HG02970 (cell line): ENCODE measurements around the gene EXTL2.
"Not testable (repeated sequence)": the region's sequence is repeated elsewhere in the genome, so short reads cannot be mapped to it uniquely, and the experiment has no call there.

Source experiments
- ATAC-seq: cut with Tn5 transposase; IDR thresholded peaks from one replicate; pipeline ENCODE4 v1.9.1; 2021; ENCODE audit warnings: mild to moderate bottlenecking, moderate library complexity, moderate number of reproducible peaks; ENCODE audit not compliant: unreplicated experiment, low FRiP score

The EXTL2 gene, protein sequence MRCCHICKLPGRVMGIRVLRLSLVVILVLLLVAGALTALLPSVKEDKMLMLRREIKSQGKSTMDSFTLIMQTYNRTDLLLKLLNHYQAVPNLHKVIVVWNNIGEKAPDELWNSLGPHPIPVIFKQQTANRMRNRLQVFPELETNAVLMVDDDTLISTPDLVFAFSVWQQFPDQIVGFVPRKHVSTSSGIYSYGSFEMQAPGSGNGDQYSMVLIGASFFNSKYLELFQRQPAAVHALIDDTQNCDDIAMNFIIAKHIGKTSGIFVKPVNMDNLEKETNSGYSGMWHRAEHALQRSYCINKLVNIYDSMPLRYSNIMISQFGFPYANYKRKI

DNA sequence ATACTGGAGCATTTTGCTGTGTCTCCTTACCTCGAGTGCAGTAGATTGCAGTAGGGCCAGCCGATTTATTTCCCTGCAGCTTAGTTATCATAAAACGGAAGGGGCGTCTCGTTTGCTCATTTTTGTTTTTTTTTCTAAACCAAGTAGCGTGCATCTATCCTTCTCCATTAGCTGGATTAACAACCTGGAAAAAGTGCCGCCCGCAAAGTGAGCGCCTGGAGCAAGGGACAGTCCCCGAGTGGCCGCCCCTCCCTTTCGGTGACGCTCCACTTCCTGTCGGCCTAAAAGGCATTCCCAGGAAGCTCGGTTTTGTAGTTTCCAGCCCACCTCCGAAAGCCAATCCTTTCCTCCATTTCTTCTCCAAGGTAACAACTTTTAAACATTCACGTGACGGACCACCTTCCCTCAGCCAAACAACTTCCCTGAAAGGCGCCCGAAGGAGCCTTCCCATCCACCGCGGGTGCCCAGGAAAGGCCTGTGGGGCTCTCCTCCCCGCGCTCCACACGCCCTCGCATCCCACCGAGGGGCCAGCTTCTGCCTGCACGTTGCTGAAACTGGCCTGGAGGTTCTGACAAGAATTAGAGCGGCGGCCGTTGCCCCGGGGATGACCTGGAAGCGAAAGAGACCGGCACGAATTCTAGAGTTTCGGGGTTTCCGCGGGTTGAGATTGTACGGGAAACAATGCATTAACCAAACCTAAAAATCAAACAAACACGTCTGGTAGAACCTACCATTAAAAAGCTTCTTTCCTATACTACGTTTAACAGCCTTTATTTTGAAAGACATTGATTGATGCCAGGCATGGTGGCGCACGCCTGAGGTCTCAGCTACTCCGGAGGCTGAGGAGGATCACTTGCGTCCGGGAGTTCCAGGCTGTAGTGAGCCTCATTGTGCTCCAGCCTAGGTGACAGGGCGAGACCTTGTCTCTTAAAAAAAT lies at the start of gene EXTL2:
Gene EXTL2 (minus strand): TSS at position 240 of the 937 bp plus-strand sequence. CDS start 6,085 bp downstream, outside the sequence.
- peak; percentile 29 for ATAC-seq

DNA sequence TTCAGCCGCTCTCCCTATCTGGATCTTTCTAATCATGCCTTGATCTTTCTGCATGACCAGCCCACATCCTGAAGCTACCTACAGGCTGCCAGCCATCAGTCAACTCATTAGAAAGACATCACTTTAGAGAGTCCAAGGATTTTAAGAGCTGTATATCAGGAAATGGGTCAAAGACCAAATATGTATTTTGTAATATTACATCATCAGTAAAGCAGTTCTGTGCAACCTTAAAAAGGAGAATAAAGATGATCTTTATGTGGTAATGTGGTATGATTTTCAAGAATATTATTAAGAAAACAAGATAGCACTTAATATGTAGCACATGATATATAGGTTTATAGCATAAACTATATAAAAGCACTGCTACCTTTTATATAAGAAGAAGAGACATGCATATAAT lies 48.9 kb upstream of the EXTL2 start:
- no peak for ATAC-seq

DNA sequence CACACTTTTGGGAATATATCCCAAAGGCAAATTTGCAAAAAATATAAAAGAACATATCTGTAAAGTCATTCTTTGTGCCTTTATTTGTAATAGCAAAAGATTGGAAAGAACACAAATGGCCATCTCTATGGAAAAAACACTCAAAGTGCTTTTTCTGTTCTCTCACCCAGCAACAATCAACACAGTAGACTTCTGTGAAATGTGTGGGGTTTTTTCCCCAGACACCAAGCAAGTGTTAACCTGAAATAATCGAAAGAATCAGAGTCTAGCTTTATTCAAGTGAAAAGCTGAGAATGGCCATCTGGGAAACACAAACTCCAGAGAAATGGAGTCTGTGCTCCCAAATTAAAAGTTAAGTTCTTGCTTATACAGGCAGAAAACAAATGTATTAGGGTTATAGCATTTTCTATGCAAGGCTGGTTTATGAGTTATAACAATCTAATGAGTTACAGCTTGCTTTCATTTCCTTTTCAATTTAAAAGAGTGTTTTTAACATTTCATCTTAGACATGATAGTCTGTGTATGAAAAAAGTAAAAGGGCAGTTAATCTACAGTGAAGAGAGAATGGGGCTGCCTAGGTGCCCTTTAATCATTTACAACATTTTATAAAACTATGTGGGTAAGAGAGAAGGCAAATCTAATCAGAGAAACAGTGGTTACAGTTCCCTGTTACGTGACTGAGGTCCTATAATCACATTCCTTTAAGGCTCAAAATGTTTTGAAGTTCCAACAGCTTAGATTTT lies 47.8 kb upstream of the EXTL2 start:
- ATAC-seq, result no peak

DNA sequence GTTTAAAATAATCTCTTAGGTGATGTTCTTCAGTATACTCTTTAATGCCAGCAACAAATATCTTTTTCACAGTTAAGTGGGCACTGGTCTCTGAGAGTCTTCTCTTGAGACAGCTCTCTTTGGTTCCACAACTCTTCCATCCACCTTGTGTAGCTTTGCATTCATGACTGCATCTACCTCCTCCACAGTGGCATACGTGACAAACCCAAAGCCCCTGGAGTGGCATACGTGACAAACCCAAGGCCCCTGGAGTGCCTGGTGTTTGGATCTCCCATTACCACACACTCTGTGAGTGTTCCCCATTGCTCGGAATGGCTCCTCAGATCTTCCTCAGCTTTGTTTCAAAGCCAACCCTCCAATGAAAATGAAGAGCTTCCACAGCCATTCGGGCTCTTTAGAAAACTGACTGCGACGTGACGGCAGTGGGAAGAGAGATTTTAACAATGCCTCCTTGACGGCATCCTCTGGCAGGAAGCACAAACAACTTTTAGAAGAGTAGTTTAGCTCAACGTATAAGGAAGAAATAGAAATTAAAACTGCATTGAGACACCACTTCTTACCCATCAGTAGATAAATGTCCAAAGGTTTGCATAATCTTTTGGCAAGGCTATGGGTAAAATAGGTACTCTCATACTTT lies 47.1 kb upstream of the EXTL2 start:
- ATAC-seq, result no peak

DNA sequence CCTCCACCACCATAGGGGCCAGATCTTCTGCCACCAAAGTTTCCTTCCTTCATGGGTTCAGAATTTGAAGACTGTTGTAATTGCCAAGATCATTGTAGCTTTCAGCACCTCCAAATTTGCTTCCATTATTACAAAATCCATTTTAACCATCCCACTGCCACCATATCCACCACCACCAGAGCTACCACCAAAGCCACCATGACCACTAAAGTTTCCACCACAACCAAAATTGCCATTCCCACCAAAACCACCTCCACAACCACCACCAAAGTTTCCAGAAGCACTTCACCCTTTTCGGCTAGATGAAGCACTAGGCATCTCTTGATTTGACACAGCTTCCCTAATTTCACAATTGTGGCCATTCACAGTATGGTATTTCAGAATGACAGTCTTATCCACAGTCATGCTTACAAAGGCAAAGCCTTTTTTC lies 46.5 kb upstream of the EXTL2 start:
- ATAC-seq, result no peak

DNA sequence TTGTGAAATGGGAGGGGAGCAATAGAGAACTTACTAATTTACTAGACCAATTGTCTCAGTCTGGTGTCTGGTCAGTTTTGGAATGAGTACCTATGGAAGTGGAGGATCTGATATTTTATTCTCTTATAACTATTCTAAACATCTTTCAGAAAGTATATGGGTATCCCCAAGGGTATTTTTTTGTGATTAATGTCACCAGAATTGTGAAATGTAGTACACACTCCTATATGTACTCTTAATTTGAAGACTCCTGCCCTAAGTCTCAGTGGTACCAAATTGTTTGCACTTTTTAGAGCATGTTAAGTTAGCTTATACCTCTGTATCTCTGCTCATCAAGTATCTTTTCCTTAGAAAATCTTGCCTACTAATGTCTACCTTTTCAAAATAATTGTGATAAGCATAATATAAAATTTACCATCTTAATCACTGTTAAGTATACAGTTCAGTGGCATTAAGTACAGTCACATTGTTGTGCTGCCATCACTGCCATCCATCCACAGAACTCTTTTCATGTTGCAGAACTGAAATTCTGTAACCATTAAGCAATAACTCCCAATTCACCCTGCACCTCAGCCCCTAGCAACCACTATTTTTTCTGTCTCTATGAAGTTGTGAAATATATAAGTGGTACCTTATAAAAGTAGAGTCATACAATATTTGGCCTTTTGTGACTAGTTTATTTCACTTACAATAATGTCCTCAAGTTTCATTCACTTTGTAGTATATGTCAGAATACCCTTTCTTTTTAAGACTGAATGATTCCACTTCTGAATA lies 41.7 kb upstream of the EXTL2 start:
- ATAC-seq, result no peak

DNA sequence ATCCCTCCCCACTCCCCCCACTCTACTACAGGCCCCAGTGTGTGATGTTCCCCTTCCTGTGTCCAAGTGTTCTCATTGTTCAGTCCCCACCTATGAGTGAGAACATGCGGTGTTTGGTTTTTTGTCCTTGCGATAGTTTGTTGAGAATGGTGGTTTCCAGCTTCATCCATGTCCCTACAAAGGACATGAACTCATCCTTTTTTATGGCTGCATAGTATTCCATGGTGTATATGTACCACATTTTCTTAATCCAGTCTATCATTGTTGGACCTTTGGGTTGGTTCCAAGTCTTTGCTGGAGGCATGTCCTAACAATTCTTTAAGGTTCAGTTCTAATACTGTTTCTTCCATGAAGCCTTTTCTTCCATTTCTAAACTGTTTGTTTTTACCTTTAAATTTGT lies 38.9 kb upstream of the EXTL2 start:
- not testable (repeated sequence) for ATAC-seq

DNA sequence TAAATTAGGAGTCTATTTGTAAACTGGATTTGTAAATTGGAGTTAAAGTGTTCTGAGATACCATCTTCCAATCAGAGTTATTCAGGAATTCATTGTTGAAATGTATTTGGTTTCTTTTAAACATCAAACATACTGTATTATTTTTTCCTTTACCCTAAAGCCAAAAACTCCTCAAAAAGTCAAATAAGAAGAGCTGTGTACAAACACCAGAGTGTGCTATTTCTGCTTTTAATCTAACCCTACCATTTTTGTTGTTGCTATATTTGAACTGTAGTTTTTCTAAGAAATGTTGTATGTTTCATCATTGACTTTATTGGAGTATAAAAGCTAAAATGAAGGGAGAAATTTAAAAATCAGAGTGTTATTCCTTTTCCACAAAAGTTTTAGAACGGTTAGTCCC lies 37.1 kb upstream of the EXTL2 start:
- ATAC-seq, result no peak

DNA sequence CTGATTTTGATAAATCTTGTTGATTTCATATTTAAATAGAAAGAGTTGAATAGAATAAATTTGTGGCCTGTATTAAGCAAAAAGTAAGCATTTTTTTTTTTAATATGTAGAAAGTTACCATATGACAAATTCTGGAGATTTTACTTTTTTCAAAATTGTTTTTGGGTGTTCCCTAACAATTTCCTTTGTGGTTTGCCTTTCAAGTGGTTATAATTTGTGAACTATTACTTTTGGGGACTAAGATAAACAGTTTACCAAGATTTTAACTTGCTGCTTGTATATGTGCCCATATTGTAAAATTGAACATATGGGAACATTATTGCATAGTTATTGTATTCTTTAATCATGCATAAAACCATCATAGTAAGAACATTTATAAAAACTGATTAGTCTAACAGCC lies 35.9 kb upstream of the EXTL2 start:
- no peak for ATAC-seq

DNA sequence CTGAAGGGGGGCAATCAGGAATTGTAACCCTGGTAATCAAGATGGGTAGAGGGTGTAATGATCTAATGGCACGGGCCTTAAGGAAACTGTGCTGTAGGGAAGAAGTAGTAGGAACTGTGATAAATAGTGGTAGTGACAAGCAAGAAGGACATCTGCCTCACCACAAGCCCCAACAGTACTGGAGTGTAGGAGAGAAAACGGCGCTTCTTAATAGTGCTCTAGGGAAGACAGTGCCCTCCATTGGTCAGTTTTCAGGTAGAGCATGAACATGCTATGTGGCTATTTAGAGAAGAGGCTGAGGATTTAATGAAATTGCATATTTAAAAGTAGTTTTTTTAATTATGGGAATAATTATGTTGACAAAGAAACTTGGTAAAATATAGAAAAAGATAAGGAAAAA lies 33.5 kb upstream of the EXTL2 start:
- no peak for ATAC-seq

DNA sequence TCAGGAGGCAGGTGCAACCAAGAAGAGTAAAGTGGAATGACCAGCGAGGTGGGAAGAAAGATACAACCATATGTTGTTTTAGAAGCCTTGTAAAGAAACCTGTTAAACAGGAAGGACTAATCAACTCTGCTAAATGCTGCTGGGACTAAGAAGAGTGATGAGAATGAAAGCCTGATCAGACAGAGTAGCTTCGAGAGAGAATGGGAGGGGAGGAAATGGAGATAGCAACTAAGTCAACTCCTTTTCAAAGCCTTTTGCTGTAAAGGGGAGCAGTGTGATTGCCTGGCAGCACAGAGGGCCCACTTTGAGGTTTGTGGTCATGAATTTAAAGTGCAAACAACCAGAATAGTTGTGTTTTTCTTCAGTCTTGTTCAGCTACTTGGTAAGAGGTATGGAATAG lies 32.6 kb upstream of the EXTL2 start:
- no peak for ATAC-seq

DNA sequence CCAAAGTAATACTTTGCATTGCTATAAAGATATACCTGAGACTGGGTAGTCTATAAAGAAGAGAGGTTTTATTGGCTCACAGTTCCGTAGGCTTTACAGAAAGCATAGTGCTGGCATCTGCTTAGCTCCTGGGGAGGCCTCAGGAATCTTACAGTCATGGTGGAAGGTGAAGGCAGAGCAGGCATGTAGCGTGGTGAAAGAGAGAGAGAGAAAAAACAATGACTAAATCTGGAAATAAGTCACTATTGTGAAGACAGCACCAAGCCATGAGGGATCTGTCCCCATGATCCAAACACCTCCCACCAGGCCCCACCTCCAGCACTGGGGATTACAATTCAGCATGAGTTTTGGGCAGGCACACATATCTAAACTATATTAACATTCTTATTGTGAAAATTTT lies 31.6 kb upstream of the EXTL2 start:
- no peak for ATAC-seq

DNA sequence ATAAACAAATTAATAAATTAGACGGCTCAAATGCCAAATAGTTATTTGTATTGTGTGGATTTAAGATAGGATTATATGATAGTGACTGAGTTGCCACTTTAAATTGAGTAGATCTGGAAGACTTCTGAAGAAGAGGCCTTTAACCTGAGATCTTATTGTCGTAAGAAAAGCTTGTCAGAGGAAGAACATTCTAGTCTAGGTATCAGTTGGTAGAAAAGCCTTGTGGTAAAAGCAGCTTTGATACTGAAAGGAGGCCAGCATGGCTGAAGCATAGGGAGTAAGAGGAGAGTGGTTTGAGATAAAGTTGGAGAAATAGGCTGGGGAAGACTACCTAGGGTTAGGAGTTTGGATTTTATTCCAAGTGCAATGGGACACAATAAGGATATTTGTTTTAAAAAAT lies 30.3 kb upstream of the EXTL2 start:
- no peak for ATAC-seq

DNA sequence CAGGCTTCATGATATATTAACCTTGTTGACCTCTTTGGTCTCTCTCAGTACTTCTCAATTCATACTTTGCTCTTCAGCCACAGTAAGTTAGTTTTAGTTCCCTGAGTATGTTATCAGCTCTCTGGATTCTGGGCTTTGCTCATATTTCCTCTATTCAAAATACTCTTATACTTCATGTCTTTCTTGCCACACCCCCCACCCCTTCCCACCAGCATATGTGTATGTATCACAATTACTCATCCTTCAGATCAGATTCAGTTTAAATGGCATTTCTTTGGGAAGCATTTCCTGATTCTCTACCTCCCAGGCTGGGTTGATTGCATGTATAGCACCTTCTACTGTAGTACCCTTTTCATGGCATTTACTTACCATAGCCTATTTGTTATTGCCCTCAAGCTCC lies 29.6 kb upstream of the EXTL2 start:
- no peak for ATAC-seq

DNA sequence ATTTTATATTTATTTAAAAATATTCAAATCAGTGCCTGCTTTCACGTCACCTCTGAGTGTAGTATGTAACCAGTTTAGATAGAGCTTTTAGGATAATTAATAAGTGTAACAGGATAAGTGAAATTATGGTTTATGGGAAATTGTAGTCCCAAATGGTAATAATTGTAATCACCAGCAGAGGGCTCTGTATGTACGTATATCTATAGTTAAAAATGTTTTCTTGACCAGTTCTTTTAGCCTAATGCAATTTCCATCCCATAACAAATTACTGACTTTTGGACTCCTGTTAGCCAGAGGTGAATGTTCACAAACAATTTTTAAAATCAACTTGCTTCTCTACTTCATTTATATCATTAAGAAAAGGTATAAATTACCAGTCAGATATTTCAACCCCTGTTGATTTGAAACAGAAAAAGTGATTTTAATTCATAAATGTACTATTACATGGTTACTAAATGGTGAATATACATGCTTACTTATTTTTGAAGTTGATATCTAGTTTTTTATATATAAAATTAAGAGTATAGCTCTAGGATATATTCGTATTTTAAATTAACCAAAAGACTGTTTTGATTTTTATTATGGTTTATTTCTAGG lies 26.6 kb upstream of the EXTL2 start:
- ATAC-seq, result no peak

DNA sequence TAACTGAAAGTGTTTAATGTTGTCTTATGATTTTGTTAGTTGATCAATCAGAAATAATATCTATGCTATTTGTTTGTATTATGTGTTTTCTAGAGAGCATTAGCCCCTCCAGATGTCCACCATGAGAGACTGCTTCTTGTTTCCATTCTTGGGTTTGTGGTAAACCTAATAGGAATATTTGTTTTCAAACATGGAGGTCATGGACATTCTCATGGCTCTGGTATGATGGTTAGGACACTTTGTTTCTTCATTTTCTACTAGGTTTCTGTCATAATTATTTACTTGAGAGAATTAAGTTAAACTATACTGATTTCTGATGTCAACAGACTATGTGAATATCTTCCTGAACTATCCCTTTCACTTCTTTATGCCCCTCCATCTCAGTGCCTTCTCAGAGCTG lies 17.4 kb upstream of the EXTL2 start:
- no peak for ATAC-seq

DNA sequence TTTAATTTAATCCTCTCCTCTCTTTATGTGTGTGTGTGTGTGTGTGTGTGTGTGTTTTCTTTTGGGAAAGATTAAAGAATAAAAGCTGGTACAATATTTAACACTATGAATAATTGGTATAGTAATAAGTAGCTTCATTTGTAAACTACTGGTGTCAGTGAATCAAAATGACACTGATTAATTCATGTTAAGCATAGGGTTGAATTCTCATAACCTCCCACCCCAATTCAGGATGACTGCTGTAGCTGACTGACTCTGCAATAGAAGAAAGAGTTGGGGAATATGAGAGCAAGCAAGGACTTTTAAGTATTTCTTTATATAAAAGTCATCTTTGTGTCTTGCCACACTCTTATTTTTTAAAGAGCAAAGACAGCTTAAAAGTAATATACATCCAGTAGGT lies 14.4 kb upstream of the EXTL2 start:
- no peak for ATAC-seq

DNA sequence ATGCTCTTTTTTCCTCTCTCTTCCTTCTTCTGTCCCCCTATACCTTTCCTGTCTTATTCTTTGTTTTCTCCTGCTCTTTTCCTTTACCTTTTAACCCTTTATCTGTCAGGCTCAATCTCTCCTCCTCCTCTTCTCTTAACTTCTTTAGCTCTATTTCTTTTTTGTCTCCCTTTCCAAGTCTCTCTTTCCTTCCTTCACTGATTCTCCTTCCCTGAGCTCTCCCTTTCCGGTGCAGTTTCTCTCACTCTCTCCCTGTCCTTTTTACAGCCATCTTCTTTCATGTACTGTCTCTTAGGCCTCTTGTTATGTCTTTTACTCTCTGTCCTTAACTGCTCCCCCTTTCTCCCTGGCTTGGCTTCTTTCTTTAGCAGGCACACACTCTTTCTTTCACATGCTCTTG lies 13.2 kb upstream of the EXTL2 start:
- no peak for ATAC-seq

DNA sequence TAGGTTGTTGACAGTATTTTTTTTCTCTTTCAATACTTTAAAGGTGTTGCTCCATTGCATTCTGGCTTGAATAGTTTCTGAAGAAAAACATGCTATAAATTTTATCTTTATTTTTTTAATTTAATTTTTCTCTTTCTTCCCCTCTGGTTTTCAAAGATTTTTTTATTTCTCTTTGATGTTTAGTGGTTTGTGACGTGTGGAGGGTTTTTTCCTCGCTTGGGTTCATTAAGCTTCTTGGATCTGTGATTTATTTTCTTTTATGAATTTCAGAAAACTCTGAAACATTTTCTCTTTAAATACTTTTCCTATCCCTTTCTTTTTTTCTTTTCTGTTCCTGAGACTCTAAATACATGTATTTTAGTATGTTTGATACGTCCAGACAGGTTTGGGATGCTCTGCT lies 10.5 kb upstream of the EXTL2 start:
- ATAC-seq, result no peak
